B cell (primary cell): Measurements from ENCODE around the gene ZNF527.
"Not testable (repeated sequence)": the region's sequence is repeated elsewhere in the genome, so short reads cannot be mapped to it uniquely, and the experiment has no call there.

ENCODE experiments used
- CTCF ChIP-seq: fragments of 200-600 bp; IDR thresholded peaks from one replicate; pipeline ENCODE4 v1.8.0; 2022; ENCODE audit warnings: antibody characterized with exemption, mild to moderate bottlenecking
- EZH2 ChIP-seq: IDR thresholded peaks from 2 replicates; pipeline ENCODE4 v1.6.1; 2012; ENCODE audit warnings: borderline replicate concordance, low read depth, mild to moderate bottlenecking, moderate library complexity, low read length; ENCODE audit not compliant: insufficient read depth, poor library complexity, severe bottlenecking

- not testable (repeated sequence) for TF ChIP-seq CTCF, EZH2
Measured at GRCh38 chr19:37391399-37391798, 20.5 kb downstream of the ZNF527 start.
